ENCODE data around the gene TTC34.

GRCh38 chr1:2644171-2644570, 157.3 kb downstream of the TTC34 start:
- TF ChIP-seq POLR2A (IDR thresholded peaks at IDR 0.05) (no peak), CTCF (IDR thresholded peaks at IDR 0.05 in 4 of 5, conservative IDR thresholded peaks at IDR 0.05 in 1 of 5) (no peak)
